C4-2B (cell line): ENCODE measurements around the gene PEX14.

Source experiments
- H3K27ac ChIP-seq: fragments of 450-650 bp; 2 replicates; pipeline ENCODE4 v1.5.1; 2017
- CTCF ChIP-seq: fragments of 450-650 bp; conservative IDR thresholded peaks from 2 replicates; pipeline ENCODE4 v1.5.1; 2017; ENCODE audit warnings: mild to moderate bottlenecking
- ZFX ChIP-seq: fragments of 450-650 bp; IDR thresholded peaks from 2 replicates; pipeline ENCODE4 v1.6.1; 2017

Gene PEX14

GRCh38 chr1:10489291-10490055, 14.7 kb downstream of the PEX14 start:
- no peak overlapping the region for H3K27ac ChIP-seq
- TF ChIP-seq ZFX (no peak), CTCF (no peak)

GRCh38 chr1:10490286-10490970, 15.7 kb downstream of the PEX14 start:
- TF ChIP-seq CTCF (no peak), ZFX (no peak)
- no peak overlapping the region for H3K27ac ChIP-seq

- no peak overlapping the region; the same call in 1 of the 2 replicates for H3K27ac ChIP-seq
Measured at GRCh38 chr1:10494418-10494753, 19.6 kb downstream of the PEX14 start.

GRCh38 chr1:10494754-10495474, 20.2 kb downstream of the PEX14 start:
- TF ChIP-seq CTCF (peak; percentile 99), ZFX (no peak)

More at GRCh38 chr1:10494418-10494753, 19.6 kb downstream of the PEX14 start:
- TF ChIP-seq ZFX (no peak), CTCF (no peak)

GRCh38 chr1:10495475-10495817, 20.7 kb downstream of the PEX14 start:
- H3K27ac ChIP-seq: peak overlapping the region; percentile 25; the same call in 1 of the 2 replicates
- TF ChIP-seq CTCF (no peak), ZFX (no peak)

More at GRCh38 chr1:10494754-10495474, 20.2 kb downstream of the PEX14 start:
- peak overlapping the region; percentile 25 for H3K27ac ChIP-seq

- H3K27ac ChIP-seq: no peak overlapping the region
- TF ChIP-seq CTCF: no peak
- TF ChIP-seq ZFX: no peak
Measured at GRCh38 chr1:10495952-10496351, 21.2 kb downstream of the PEX14 start.

- TF ChIP-seq ZFX: no peak
- TF ChIP-seq CTCF: no peak
- H3K27ac ChIP-seq: no peak overlapping the region
Measured at GRCh38 chr1:10497109-10497508, 22.4 kb downstream of the PEX14 start.
